GM21423 (cell line): ENCODE measurements around the gene IGF1R.

Experiments used
- ATAC-seq: cut with Tn5 transposase; IDR thresholded peaks from one replicate; pipeline ENCODE4 v1.9.1; 2021; ENCODE audit warnings: mild to moderate bottlenecking, moderate library complexity; ENCODE audit not compliant: unreplicated experiment

The IGF1R gene

GRCh38 chr15:98723195-98723594 is 74.9 kb downstream of the IGF1R start:
- no peak for ATAC-seq

GRCh38 chr15:98724048-98724447 is 75.7 kb downstream of the IGF1R start:
- no peak for ATAC-seq

- no peak for ATAC-seq
Measured at GRCh38 chr15:98724494-98724893, 76.2 kb downstream of the IGF1R start.

- ATAC-seq: no peak
Measured at GRCh38 chr15:98725874-98726273, 77.5 kb downstream of the IGF1R start.

- ATAC-seq: no peak
Measured at GRCh38 chr15:98727115-98728040, 79.0 kb downstream of the IGF1R start.

- no peak for ATAC-seq
Measured at GRCh38 chr15:98728082-98728810, 79.9 kb downstream of the IGF1R start.

- no peak for ATAC-seq
Measured at GRCh38 chr15:98728811-98729160, 80.4 kb downstream of the IGF1R start.

- ATAC-seq: no peak
Measured at GRCh38 chr15:98729446-98730042, 81.2 kb downstream of the IGF1R start.

- no peak for ATAC-seq
Measured at GRCh38 chr15:98730860-98731711, 82.7 kb downstream of the IGF1R start.

- ATAC-seq: no peak
Measured at GRCh38 chr15:98731712-98732450, 83.5 kb downstream of the IGF1R start.

GRCh38 chr15:98733098-98733497 is 84.8 kb downstream of the IGF1R start:
- no peak for ATAC-seq

- no peak for ATAC-seq
Measured at GRCh38 chr15:98734466-98735199, 86.3 kb downstream of the IGF1R start.

GRCh38 chr15:98735304-98735703 is 87.0 kb downstream of the IGF1R start:
- ATAC-seq: no peak

- ATAC-seq: no peak
Measured at GRCh38 chr15:98735895-98736617, 87.7 kb downstream of the IGF1R start.

- ATAC-seq: no peak
Measured at GRCh38 chr15:98737159-98737558, 88.8 kb downstream of the IGF1R start.

GRCh38 chr15:98737721-98738120 is 89.4 kb downstream of the IGF1R start:
- ATAC-seq: no peak

- ATAC-seq: no peak
Measured at GRCh38 chr15:98738689-98739401, 90.5 kb downstream of the IGF1R start.

GRCh38 chr15:98740295-98740694 is 92.0 kb downstream of the IGF1R start:
- no peak for ATAC-seq
